ENCODE measurements around the gene KCNN2.

The KCNN2 gene

GRCh38 chr5:114327474-114327873 lies 34.4 kb upstream of the KCNN2 start:
- Histone ChIP-seq H3K9ac (ENCODE audit: insufficient read length) (no peak overlapping the region), H3K4me3 (no peak overlapping the region), H3K27ac (no peak overlapping the region), H3K9me3 (ENCODE audit: low read depth, low read length) (no peaks in the 10 kb centered on the region), H3K36me3 (ENCODE audit: insufficient read depth, low read length) (no peaks in the 10 kb centered on the region)
- no peak for DNase-seq (ENCODE audit: low read depth, low spot score)
- TF ChIP-seq EZH2 (IDR thresholded peaks at IDR 0.05) = no peak
- no peak for TF ChIP-seq FOXP2 (optimal IDR thresholded peaks at IDR 0.05; ENCODE audit: control extremely low read depth, extremely low read length, insufficient read depth)
- TF ChIP-seq POLR2AphosphoS5 (IDR thresholded peaks at IDR 0.05; ENCODE audit: borderline replicate concordance, low read depth, low read length) = no peak

- no peak overlapping the region for H3K27ac ChIP-seq
- TF ChIP-seq EZH2 (IDR thresholded peaks at IDR 0.05) = no peak
- no peak for TF ChIP-seq FOXP2 (optimal IDR thresholded peaks at IDR 0.05; ENCODE audit: control extremely low read depth, extremely low read length, insufficient read depth)
- no peak for TF ChIP-seq POLR2AphosphoS5 (IDR thresholded peaks at IDR 0.05; ENCODE audit: borderline replicate concordance, low read depth, low read length)
- H3K9ac ChIP-seq (ENCODE audit: insufficient read length) = no peak overlapping the region
- no peak for DNase-seq (ENCODE audit: low read depth, low spot score)
- no peaks in the 10 kb centered on the region for H3K9me3 ChIP-seq (ENCODE audit: low read depth, low read length)
- no peak overlapping the region for H3K4me3 ChIP-seq
- no peaks in the 10 kb centered on the region for H3K36me3 ChIP-seq (ENCODE audit: insufficient read depth, low read length)
These were observed 33.9 kb upstream of the KCNN2 start for GRCh38 chr5:114327987-114328386.

- no peaks in the 10 kb centered on the region for H3K9me3 ChIP-seq (ENCODE audit: low read depth, low read length)
- no peak overlapping the region for H3K27ac ChIP-seq
- no peak overlapping the region for H3K9ac ChIP-seq (ENCODE audit: insufficient read length)
- TF ChIP-seq EZH2 (IDR thresholded peaks at IDR 0.05) = no peak
- no peak for TF ChIP-seq FOXP2 (optimal IDR thresholded peaks at IDR 0.05; ENCODE audit: control extremely low read depth, extremely low read length, insufficient read depth)
- TF ChIP-seq POLR2AphosphoS5 (IDR thresholded peaks at IDR 0.05; ENCODE audit: borderline replicate concordance, low read depth, low read length) = no peak
- no peaks in the 10 kb centered on the region for H3K36me3 ChIP-seq (ENCODE audit: insufficient read depth, low read length)
- no peak for DNase-seq (ENCODE audit: low read depth, low spot score)
- H3K4me3 ChIP-seq = no peak overlapping the region
These were observed 30.8 kb upstream of the KCNN2 start for GRCh38 chr5:114330916-114331531.

DNA sequence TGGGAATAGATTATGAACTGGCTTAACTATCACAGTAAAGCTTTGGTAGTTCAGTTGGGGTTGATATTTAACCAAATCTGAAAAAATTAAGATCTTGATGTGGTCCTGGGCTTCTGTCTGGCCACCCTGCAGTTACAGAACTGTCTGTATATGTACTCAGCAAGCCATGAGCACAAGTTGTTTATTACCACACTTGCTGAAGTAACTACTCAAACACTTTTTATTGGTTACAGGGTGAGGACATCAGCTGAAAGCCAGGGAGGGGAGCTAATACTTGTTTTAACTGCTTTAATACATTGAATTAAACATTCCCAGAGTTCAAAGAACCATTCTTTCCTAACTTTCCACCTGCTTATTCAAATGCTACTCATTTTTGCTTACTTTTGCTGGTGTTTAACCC lies 29.4 kb upstream of the KCNN2 start:
- Histone ChIP-seq H3K27ac (no peak overlapping the region), H3K9ac (ENCODE audit: insufficient read length) (no peak overlapping the region), H3K9me3 (ENCODE audit: low read depth, low read length) (no peaks in the 10 kb centered on the region), H3K36me3 (ENCODE audit: insufficient read depth, low read length) (no peaks in the 10 kb centered on the region), H3K4me3 (no peak overlapping the region)
- no peak for DNase-seq (ENCODE audit: low read depth, low spot score)
- no peak for TF ChIP-seq EZH2 (IDR thresholded peaks at IDR 0.05)
- no peak for TF ChIP-seq FOXP2 (optimal IDR thresholded peaks at IDR 0.05; ENCODE audit: control extremely low read depth, extremely low read length, insufficient read depth)
- no peak for TF ChIP-seq POLR2AphosphoS5 (IDR thresholded peaks at IDR 0.05; ENCODE audit: borderline replicate concordance, low read depth, low read length)

- Histone ChIP-seq H3K27ac (no peak overlapping the region), H3K9ac (ENCODE audit: insufficient read length) (no peak overlapping the region), H3K36me3 (ENCODE audit: insufficient read depth, low read length) (no peaks in the 10 kb centered on the region), H3K9me3 (ENCODE audit: low read depth, low read length) (no peaks in the 10 kb centered on the region), H3K4me3 (no peak overlapping the region)
- TF ChIP-seq POLR2AphosphoS5 (IDR thresholded peaks at IDR 0.05; ENCODE audit: borderline replicate concordance, low read depth, low read length) (no peak), FOXP2 (optimal IDR thresholded peaks at IDR 0.05; ENCODE audit: control extremely low read depth, extremely low read length, insufficient read depth) (no peak), EZH2 (IDR thresholded peaks at IDR 0.05) (no peak)
- DNase-seq (ENCODE audit: low read depth, low spot score) = no peak
These were observed 28.9 kb upstream of the KCNN2 start for GRCh38 chr5:114332925-114333324.

DNA sequence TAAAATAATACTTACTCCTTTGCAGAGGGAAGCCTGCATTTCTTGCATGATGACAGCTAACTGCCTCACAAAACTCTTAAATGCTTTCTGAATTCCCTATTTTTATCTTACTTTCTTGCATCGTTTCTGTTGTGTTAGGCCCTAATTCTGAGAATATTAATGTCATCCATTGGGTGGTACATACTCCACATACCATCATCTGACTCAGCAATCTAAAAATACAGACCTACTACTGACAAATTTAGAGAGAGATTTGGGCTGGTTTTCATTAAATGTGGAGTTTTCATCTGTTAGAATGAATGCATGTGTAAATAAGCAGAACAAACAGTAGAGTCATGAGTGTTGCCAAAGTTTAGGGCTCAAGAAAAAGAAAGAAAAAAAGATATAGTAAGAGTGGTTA lies 26.5 kb upstream of the KCNN2 start:
- Histone ChIP-seq H3K9ac (ENCODE audit: insufficient read length) (no peak overlapping the region), H3K36me3 (ENCODE audit: insufficient read depth, low read length) (no peaks in the 10 kb centered on the region), H3K27ac (no peak overlapping the region), H3K9me3 (ENCODE audit: low read depth, low read length) (no peaks in the 10 kb centered on the region), H3K4me3 (no peak overlapping the region)
- TF ChIP-seq FOXP2 (optimal IDR thresholded peaks at IDR 0.05; ENCODE audit: control extremely low read depth, extremely low read length, insufficient read depth) (no peak), EZH2 (IDR thresholded peaks at IDR 0.05) (no peak), POLR2AphosphoS5 (IDR thresholded peaks at IDR 0.05; ENCODE audit: borderline replicate concordance, low read depth, low read length) (no peak)
- DNase-seq (ENCODE audit: low read depth, low spot score) = no peak

- TF ChIP-seq POLR2AphosphoS5 (IDR thresholded peaks at IDR 0.05; ENCODE audit: borderline replicate concordance, low read depth, low read length) (no peak), FOXP2 (optimal IDR thresholded peaks at IDR 0.05; ENCODE audit: control extremely low read depth, extremely low read length, insufficient read depth) (no peak), EZH2 (IDR thresholded peaks at IDR 0.05) (no peak)
- H3K4me3 ChIP-seq = no peak overlapping the region
- no peak for DNase-seq (ENCODE audit: low read depth, low spot score)
- H3K36me3 ChIP-seq (ENCODE audit: insufficient read depth, low read length) = no peaks in the 10 kb centered on the region
- H3K9ac ChIP-seq (ENCODE audit: insufficient read length) = no peak overlapping the region
- no peak overlapping the region for H3K27ac ChIP-seq
- H3K9me3 ChIP-seq (ENCODE audit: low read depth, low read length) = no peaks in the 10 kb centered on the region
These were observed 22.8 kb upstream of the KCNN2 start for GRCh38 chr5:114339108-114339507.

GRCh38 chr5:114346181-114346580 lies 15.7 kb upstream of the KCNN2 start:
- Histone ChIP-seq H3K4me3 (no peak overlapping the region), H3K36me3 (ENCODE audit: insufficient read depth, low read length) (no peaks in the 10 kb centered on the region), H3K27ac (no peak overlapping the region), H3K9me3 (ENCODE audit: low read depth, low read length) (no peaks in the 10 kb centered on the region), H3K9ac (ENCODE audit: insufficient read length) (no peak overlapping the region)
- no peak for DNase-seq (ENCODE audit: low read depth, low spot score)
- TF ChIP-seq FOXP2 (optimal IDR thresholded peaks at IDR 0.05; ENCODE audit: control extremely low read depth, extremely low read length, insufficient read depth) = no peak
- TF ChIP-seq EZH2 (IDR thresholded peaks at IDR 0.05) = no peak
- no peak for TF ChIP-seq POLR2AphosphoS5 (IDR thresholded peaks at IDR 0.05; ENCODE audit: borderline replicate concordance, low read depth, low read length)
